Coronary artery (tissue), 2 donors: ENCODE data around the gene STPG4.

ENCODE experiments used
- DNase-seq: peaks from one replicate; pipeline ENCODE4 v3.0.0-alpha.2; 2017; ENCODE audit warnings: low spot score
- H3K27ac ChIP-seq, 2 donors: fragments of 200-600 bp; sonication (generic); one replicate each; pipeline ENCODE4 v1.5.1; 2016 to 2019
- H3K4me3 ChIP-seq: fragments of 200-600 bp; sonication (generic); 2 replicates; pipeline ENCODE4 v1.5.1; 2016; ENCODE audit warnings: mild to moderate bottlenecking, moderate library complexity
- CTCF ChIP-seq: fragments of 200-600 bp; sonication (generic); IDR thresholded peaks from one replicate; pipeline ENCODE4 v1.5.1; 2019; ENCODE audit warnings: antibody characterized with exemption

STPG4 gene

GRCh38 chr2:47065771-47066380 lies 89.2 kb downstream of the STPG4 start:
- peak overlapping the region; percentile 30 to 83 for H3K27ac ChIP-seq
- no peak for DNase-seq
- no peak for TF ChIP-seq CTCF
- H3K4me3 ChIP-seq: no peak overlapping the region

- Histone ChIP-seq H3K27ac (peak overlapping the region in 1 of 2 donors; percentile 83), H3K4me3 (no peak overlapping the region)
- no peak for DNase-seq
- no peak for TF ChIP-seq CTCF
Observed at GRCh38 chr2:47065343-47065742, 89.8 kb downstream of the STPG4 start.

GRCh38 chr2:47064106-47064505 lies 91.0 kb downstream of the STPG4 start:
- H3K4me3 ChIP-seq: no peak overlapping the region
- H3K27ac ChIP-seq: peak overlapping the region; percentile 23 to 79
- TF ChIP-seq CTCF: no peak
- no peak for DNase-seq

GRCh38 chr2:47063538-47063930 lies 91.6 kb downstream of the STPG4 start:
- TF ChIP-seq CTCF: no peak
- no peak overlapping the region for H3K4me3 ChIP-seq
- H3K27ac ChIP-seq: peak overlapping the region; percentile 23 to 79
- DNase-seq: no peak

GRCh38 chr2:47062681-47063537 lies 92.2 kb downstream of the STPG4 start:
- no peak overlapping the region for H3K4me3 ChIP-seq
- no peak for DNase-seq
- H3K27ac ChIP-seq: peak overlapping the region in 1 of 2 donors; percentile 79
- TF ChIP-seq CTCF: no peak

- TF ChIP-seq CTCF: no peak
- H3K4me3 ChIP-seq: no peak overlapping the region
- peak overlapping the region in 1 of 2 donors; percentile 79 for H3K27ac ChIP-seq
- DNase-seq: no peak
Observed at GRCh38 chr2:47061944-47062678, 93.0 kb downstream of the STPG4 start.
